Stomach (tissue), 4 donors: ENCODE measurements around the gene RTKN2.

ENCODE experiments used
- EP300 ChIP-seq: sonication (generic); formaldehyde crosslinking; IDR thresholded peaks from one replicate; pipeline ENCODE4 v1.6.1; 2017; ENCODE audit warnings: antibody characterized with exemption
- POLR2A ChIP-seq, 4 donors: fragments of 450-650 bp; IDR thresholded peaks; one replicate each; pipeline ENCODE4 v1.6.1; 2016; ENCODE audit warnings: antibody characterized with exemption in 4 of 4, control low read depth in 2 of 4, mild to moderate bottlenecking in 1 of 4, moderate library complexity in 1 of 4
- POLR2AphosphoS5 ChIP-seq, 3 donors: sonication (generic); formaldehyde crosslinking; IDR thresholded peaks; one replicate each; pipeline ENCODE4 v1.6.1; 2016; ENCODE audit warnings: antibody characterized with exemption in 3 of 3
- TF ChIP-seq, protein P1 (sequence below), 7 experiments: fragments of 450-650 bp in 4 of 7; fragments of 200-600 bp in 3 of 7; sonication (generic) in 3 of 7; IDR thresholded peaks; one replicate each; pipeline ENCODE4 v1.5.1; 2016 to 2019; ENCODE audit warnings: antibody characterized with exemption in 7 of 7, control low read depth in 2 of 7, mild to moderate bottlenecking in 1 of 7

DNA sequence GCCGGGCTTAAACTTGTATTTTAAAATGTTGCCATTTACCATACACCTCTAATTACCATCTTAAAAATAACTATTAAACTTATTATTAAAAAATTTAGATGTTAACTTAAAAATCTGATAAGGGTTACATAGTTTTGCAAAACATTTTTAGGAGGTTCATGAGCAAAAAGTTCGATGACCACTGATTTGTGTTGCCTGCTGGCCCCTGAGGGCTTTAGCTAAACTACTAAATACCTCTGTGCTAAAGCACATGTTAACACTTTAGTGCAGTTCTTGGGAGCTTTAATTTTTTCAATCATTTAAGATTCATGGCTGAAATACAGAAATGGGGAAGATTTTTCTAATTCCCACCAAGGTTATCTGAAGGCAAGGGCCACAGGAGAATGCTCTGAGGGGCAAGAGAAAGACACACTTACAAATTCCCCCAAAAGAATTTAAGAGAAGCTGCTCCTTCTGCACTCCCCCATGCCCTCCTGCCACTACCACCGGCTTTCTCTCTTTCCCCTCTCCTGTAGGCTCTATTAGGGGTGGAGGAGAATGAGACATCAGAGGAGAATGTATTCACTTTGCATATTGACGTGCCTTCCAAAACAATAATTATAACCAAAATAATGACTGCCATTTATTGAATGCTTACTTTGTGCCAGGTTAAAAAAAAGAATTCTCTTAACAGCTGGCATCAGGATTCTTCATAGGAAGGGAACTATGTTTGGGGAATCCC is 106.2 kb downstream of the RTKN2 start:
- TF ChIP-seq POLR2AphosphoS5 (IDR thresholded peaks at IDR 0.05) (no peak), POLR2A (IDR thresholded peaks at IDR 0.05) (no peak), EP300 (no peak)
- TF ChIP-seq, protein P1, sequence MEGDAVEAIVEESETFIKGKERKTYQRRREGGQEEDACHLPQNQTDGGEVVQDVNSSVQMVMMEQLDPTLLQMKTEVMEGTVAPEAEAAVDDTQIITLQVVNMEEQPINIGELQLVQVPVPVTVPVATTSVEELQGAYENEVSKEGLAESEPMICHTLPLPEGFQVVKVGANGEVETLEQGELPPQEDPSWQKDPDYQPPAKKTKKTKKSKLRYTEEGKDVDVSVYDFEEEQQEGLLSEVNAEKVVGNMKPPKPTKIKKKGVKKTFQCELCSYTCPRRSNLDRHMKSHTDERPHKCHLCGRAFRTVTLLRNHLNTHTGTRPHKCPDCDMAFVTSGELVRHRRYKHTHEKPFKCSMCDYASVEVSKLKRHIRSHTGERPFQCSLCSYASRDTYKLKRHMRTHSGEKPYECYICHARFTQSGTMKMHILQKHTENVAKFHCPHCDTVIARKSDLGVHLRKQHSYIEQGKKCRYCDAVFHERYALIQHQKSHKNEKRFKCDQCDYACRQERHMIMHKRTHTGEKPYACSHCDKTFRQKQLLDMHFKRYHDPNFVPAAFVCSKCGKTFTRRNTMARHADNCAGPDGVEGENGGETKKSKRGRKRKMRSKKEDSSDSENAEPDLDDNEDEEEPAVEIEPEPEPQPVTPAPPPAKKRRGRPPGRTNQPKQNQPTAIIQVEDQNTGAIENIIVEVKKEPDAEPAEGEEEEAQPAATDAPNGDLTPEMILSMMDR (IDR thresholded peaks at IDR 0.05) = no peak
